ENCODE measurements around the gene NCK2. TPM values are rescaled to one million over a fixed set of nuclear protein-coding genes. Genes with fewer than 3 reads are reported as not detected.

Gene NCK2
- polyA plus RNA-seq, 2 of the 4 experiments (the other 2 are of a cell fraction) = 17.1 to 17.8 TPM

- TF ChIP-seq HMGXB4 (CRISPR knock-in tag; IDR thresholded peaks at IDR 0.05; ENCODE audit: borderline replicate concordance) (no peak), HEYL (CRISPR knock-in tag; IDR thresholded peaks at IDR 0.05) (no peak), CBX8 (IDR thresholded peaks at IDR 0.05) (no peak), FOXS1 (CRISPR knock-in tag; IDR thresholded peaks at IDR 0.05) (no peak), ELK1 (IDR thresholded peaks at IDR 0.05; ENCODE audit: low read depth, low read length) (no peak)
- ChIA-PET CTCF (interaction anchor here (1.5 kb wide), 1 partner anchor 10 kb away, joined by 3 read pairs; no protein-coding TSS in a partner anchor), POLR2A (no interaction called here)
- Histone ChIP-seq H3K4me1 (no peaks in the 10 kb centered on the region), H3K27ac (no peak overlapping the region), H3K4me2 (no peak overlapping the region), H3K9me3 (no peaks in the 10 kb centered on the region), H3K4me3 (no peak overlapping the region)
- FAIRE-seq = no peak
- 79% methylated on average over 8 of the region's 8 CpGs for WGBS (ENCODE audit: missing lambda C conversion rate)
- ATAC-seq = no peak
- DNase-seq (ENCODE audit: low read depth in 1 of 2, low spot score in 1 of 2) = no peak
These were observed 114.4 kb downstream of the NCK2 start for GRCh38 chr2:105858868-105859693.

GRCh38 chr2:105859694-105859951, 114.9 kb downstream of the NCK2 start:
- Histone ChIP-seq H3K27ac (no peak overlapping the region), H3K4me2 (no peak overlapping the region), H3K4me1 (no peaks in the 10 kb centered on the region), H3K9me3 (no peaks in the 10 kb centered on the region), H3K4me3 (no peak overlapping the region)
- POLR2A ChIA-PET = no interaction called here
- no peak for ATAC-seq
- FAIRE-seq = no peak
- 91% methylated on average over 2 of the region's 2 CpGs for WGBS (ENCODE audit: missing lambda C conversion rate)
- no peak for TF ChIP-seq TP53 (CRISPR knock-in tag; IDR thresholded peaks at IDR 0.05)
- TF ChIP-seq HEYL (CRISPR knock-in tag; IDR thresholded peaks at IDR 0.05) = no peak
- no peak for TF ChIP-seq FOSL2 (IDR thresholded peaks at IDR 0.05)
- no peak for TF ChIP-seq FOSL2 (CRISPR knock-in tag; IDR thresholded peaks at IDR 0.05)
- TF ChIP-seq ATOH8 (CRISPR knock-in tag; IDR thresholded peaks at IDR 0.05; ENCODE audit: low read depth) = no peak
- TF ChIP-seq EHMT2 (IDR thresholded peaks at IDR 0.05; ENCODE audit: low read depth) = no peak
- no peak for TF ChIP-seq FOSB (CRISPR knock-in tag; IDR thresholded peaks at IDR 0.05)
- no peak for TF ChIP-seq MAZ (IDR thresholded peaks at IDR 0.05; ENCODE audit: borderline replicate concordance, low read depth, low read length)
- TF ChIP-seq REST (IDR thresholded peaks at IDR 0.05) = no peak
- no peak for TF ChIP-seq POLR2A (IDR thresholded peaks at IDR 0.05; ENCODE audit: low read length)
- no peak for TF ChIP-seq CEBPB (IDR thresholded peaks at IDR 0.05)
- no peak for TF ChIP-seq NPAS2 (CRISPR knock-in tag; IDR thresholded peaks at IDR 0.05; ENCODE audit: borderline replicate concordance)
- no peak for TF ChIP-seq CBX2 (IDR thresholded peaks at IDR 0.05; ENCODE audit: borderline replicate concordance, low read depth)
- no peak for TF ChIP-seq RFX5 (IDR thresholded peaks at IDR 0.05)
- DNase-seq (ENCODE audit: low read depth in 1 of 2, low spot score in 1 of 2) = no peak
- CTCF ChIA-PET = no interaction called here

Data from A549 (cell line).